SK-N-MC (cell line): ENCODE data around the gene MOB3C.

Source experiments
- EZH2 ChIP-seq: fragments of 200-600 bp; sonication (generic); IDR thresholded peaks from one replicate; pipeline ENCODE4 v1.6.1; 2017; ENCODE audit warnings: antibody characterized with exemption
- POLR2AphosphoS5 ChIP-seq: IDR thresholded peaks from 2 replicates; pipeline ENCODE4 v1.6.1; 2012; ENCODE audit warnings: mild to moderate bottlenecking, low read depth, low read length, borderline replicate concordance

- TF ChIP-seq POLR2AphosphoS5 = no peak
- TF ChIP-seq EZH2 = no peak
These were observed 34.7 kb downstream of the MOB3C start for GRCh38 chr1:46581681-46582455.
